Thyroid gland (tissue), 4 donors: ENCODE results near the gene MRPS33.

ENCODE experiments used
- CTCF ChIP-seq, 6 experiments: fragments of 200-600 bp in 3 of 6; fragments of 450-650 bp in 3 of 6; sonication (generic) in 3 of 6; IDR thresholded peaks; one replicate each; pipeline ENCODE4 v1.5.1; 2016 to 2019; ENCODE audit warnings: antibody characterized with exemption in 6 of 6, mild to moderate bottlenecking in 2 of 6, inconsistent platforms in 1 of 6, moderate library complexity in 1 of 6
- POLR2A ChIP-seq, 2 donors: fragments of 450-650 bp; IDR thresholded peaks; one replicate each; pipeline ENCODE4 v1.6.1; 2017; ENCODE audit warnings: antibody characterized with exemption in 2 of 2, mild to moderate bottlenecking in 2 of 2, moderate library complexity in 1 of 2

- TF ChIP-seq CTCF (IDR thresholded peaks at IDR 0.05) (no peak), POLR2A (IDR thresholded peaks at IDR 0.05) (no peak)
Measured at GRCh38 chr7:140990193-140990962, 24.4 kb downstream of the MRPS33 start.
